ENCODE data around the gene CREB5. TPM values are rescaled to one million over a fixed set of nuclear protein-coding genes. Genes with fewer than 3 reads are reported as not detected.
A peak's percentile ranks its signal among the peaks of the same experiment; 100 is the strongest.

Gene CREB5
- total RNA-seq, 4 donors from 2014 or later: 0.88 to 31.4 (median 15.9) TPM

DNA sequence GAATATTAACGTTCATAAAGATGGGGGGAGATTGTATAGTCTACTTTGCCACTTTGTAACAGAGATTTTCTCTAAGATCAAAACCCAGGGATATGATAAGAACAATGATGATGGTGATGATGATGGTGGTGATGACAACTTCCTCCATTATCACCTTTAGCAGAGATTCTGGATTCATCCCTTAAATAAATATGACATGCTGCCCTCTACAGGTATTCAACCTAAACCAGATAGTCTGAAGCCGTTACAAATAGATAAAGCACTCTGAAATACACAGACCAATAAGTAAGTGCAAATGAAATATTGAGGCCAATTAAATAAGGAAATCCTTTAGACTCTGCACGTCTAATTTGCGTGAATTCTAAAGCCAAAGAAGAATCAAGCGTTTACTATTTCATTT, 211.5 kb downstream of the CREB5 start:
- DNase-seq: no peak
- Histone ChIP-seq H3K27ac (no peak overlapping the region), H3K9me3 (no peaks in the 10 kb centered on the region)

DNA sequence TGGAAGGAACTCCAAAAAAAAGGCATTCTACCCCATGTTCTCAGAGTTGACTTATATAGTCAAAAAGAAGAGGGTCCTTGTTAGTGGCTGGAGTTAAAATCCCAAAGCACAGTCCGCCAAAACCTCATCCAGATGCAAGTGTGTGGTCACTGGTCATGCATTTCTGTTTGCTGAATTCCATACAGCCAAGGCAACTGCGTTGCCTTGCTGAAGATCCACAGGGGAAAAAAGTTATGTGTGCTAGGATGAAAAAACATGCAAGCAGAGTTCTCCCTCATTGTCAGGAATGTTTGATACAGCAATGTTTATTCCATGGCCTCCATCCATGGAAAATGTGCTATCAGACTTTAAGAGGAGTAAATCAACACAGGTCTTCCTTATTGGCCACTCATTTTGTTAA, 213.1 kb downstream of the CREB5 start:
- Histone ChIP-seq H3K27ac (no peak overlapping the region), H3K9me3 (no peaks in the 10 kb centered on the region)
- no peak for TF ChIP-seq POLR2A (IDR thresholded peaks at IDR 0.05)
- TF ChIP-seq, protein P1, sequence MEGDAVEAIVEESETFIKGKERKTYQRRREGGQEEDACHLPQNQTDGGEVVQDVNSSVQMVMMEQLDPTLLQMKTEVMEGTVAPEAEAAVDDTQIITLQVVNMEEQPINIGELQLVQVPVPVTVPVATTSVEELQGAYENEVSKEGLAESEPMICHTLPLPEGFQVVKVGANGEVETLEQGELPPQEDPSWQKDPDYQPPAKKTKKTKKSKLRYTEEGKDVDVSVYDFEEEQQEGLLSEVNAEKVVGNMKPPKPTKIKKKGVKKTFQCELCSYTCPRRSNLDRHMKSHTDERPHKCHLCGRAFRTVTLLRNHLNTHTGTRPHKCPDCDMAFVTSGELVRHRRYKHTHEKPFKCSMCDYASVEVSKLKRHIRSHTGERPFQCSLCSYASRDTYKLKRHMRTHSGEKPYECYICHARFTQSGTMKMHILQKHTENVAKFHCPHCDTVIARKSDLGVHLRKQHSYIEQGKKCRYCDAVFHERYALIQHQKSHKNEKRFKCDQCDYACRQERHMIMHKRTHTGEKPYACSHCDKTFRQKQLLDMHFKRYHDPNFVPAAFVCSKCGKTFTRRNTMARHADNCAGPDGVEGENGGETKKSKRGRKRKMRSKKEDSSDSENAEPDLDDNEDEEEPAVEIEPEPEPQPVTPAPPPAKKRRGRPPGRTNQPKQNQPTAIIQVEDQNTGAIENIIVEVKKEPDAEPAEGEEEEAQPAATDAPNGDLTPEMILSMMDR (IDR thresholded peaks at IDR 0.05): no peak

More for the DNA sequence above, 211.5 kb downstream of the CREB5 start:
- H3K36me3 ChIP-seq: no peaks in the 10 kb centered on the region
- peaks cover 0 to 16% (median 0%) of the 10 kb centered on the region in 4 donors for H3K4me1 ChIP-seq
- H3K27me3 ChIP-seq: no peaks in the 10 kb centered on the region
- H3K4me3 ChIP-seq: no peak overlapping the region
- no peak for TF ChIP-seq POLR2A (IDR thresholded peaks at IDR 0.05)
- TF ChIP-seq, protein P1 (IDR thresholded peaks at IDR 0.05): peak in 3 of 6 experiments; percentile 30 to 54 (median 30)

DNA sequence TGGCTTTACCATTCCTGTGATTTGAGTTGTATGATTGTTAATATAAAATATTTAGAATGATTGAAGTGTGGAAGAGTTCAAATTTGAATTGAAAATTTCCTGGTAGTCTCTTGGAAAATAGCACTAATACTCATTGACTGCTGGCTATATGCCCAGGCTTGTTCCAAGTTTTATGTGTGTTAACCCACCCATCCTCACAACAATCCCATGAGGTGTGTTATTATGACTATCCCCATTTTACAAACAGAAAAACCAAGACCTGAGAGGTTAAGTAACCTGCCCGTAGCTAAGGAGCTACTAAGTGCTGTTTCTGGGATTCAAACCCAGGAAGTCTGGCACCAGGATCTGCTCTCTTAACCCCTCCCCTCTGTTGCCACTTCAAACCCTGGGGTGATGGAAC, 213.9 kb downstream of the CREB5 start:
- peak overlapping the region in 1 of 4 donors; percentile 16 for H3K27ac ChIP-seq
- H3K27me3 ChIP-seq: no peaks in the 10 kb centered on the region
- H3K36me3 ChIP-seq: no peaks in the 10 kb centered on the region
- TF ChIP-seq, protein P1 (IDR thresholded peaks at IDR 0.05): no peak
- no peak for TF ChIP-seq POLR2A (IDR thresholded peaks at IDR 0.05)
- H3K4me3 ChIP-seq: no peak overlapping the region
- DNase-seq: no peak
- peaks cover 0 to 22% (median 0%) of the 10 kb centered on the region in 4 donors for H3K4me1 ChIP-seq
- H3K9me3 ChIP-seq: no peaks in the 10 kb centered on the region

More for the DNA sequence above, 213.1 kb downstream of the CREB5 start:
- Histone ChIP-seq H3K4me1 (peaks cover 0 to 22% (median 0%) of the 10 kb centered on the region in 4 donors), H3K4me3 (no peak overlapping the region), H3K27me3 (no peaks in the 10 kb centered on the region), H3K36me3 (no peaks in the 10 kb centered on the region)
- no peak for DNase-seq

- DNase-seq: no peak
- TF ChIP-seq POLR2A (IDR thresholded peaks at IDR 0.05): no peak
- TF ChIP-seq, protein P1 (IDR thresholded peaks at IDR 0.05): peak; percentile 10 to 53 (median 40)
- H3K27ac ChIP-seq: peak overlapping the region in 1 of 4 donors; percentile 16
These were observed 214.4 kb downstream of the CREB5 start for GRCh38 chr7:28626624-28627262.

DNA sequence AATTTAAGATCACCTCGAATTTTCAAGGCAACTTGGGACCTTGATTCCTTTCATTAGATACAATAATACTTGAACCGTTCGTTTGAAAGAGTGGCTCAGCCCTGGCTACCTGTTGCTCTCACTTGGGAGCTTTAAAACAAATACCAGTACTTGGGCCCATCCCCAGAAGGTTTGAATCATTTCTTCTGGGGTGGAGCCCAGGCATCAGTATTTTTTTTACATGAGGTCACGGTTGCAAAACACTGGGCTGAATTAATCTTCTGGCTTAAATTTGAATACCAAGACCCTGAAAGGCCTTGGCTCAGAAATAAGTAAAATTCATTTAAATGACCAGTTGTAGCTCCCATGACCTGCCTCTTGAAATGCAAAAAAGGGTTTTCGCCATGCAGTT, 214.9 kb downstream of the CREB5 start:
- H3K4me3 ChIP-seq: no peak overlapping the region
- H3K9me3 ChIP-seq: no peaks in the 10 kb centered on the region
- peaks cover 0 to 22% (median 0%) of the 10 kb centered on the region in 4 donors for H3K4me1 ChIP-seq
- H3K27me3 ChIP-seq: no peaks in the 10 kb centered on the region
- H3K36me3 ChIP-seq: no peaks in the 10 kb centered on the region
- TF ChIP-seq, protein P1 (IDR thresholded peaks at IDR 0.05): no peak
- TF ChIP-seq POLR2A (IDR thresholded peaks at IDR 0.05): no peak
- DNase-seq: no peak
- no peak overlapping the region for H3K27ac ChIP-seq

More at GRCh38 chr7:28626624-28627262, 214.4 kb downstream of the CREB5 start:
- H3K36me3 ChIP-seq: no peaks in the 10 kb centered on the region
- H3K4me1 ChIP-seq: peaks cover 0 to 22% (median 0%) of the 10 kb centered on the region in 4 donors
- H3K4me3 ChIP-seq: no peak overlapping the region
- H3K9me3 ChIP-seq: no peaks in the 10 kb centered on the region
- H3K27me3 ChIP-seq: no peaks in the 10 kb centered on the region
